Left lung (tissue), 10 donors: ENCODE measurements around the gene CPSF7. TPM values are rescaled to one million over a fixed set of nuclear protein-coding genes. Genes with fewer than 3 reads are reported as not detected.

Experiments
- ATAC-seq: fragments of 200-7000 bp; cut with Tn5 transposase; one replicate; pipeline ENCODE4 v1.9.1; 2020; ENCODE audit warnings: moderate library complexity
- DNase-seq, 4 donors: peaks; one replicate each; pipeline ENCODE4 v3.0.0-alpha.2; 2013 to 2020
- H3K27ac ChIP-seq, 2 donors: fragments of 200-600 bp; sonication (generic) in 1 of 2; one replicate each; pipeline versions ENCODE4 v1.5.0 to v1.8.0; 2020 to 2021
- H3K27me3 ChIP-seq, 2 donors: fragments of 200-600 bp; sonication (generic) in 1 of 2; one replicate each; pipeline versions ENCODE4 v1.5.0 to v1.8.0; 2020 to 2021
- H3K36me3 ChIP-seq, 2 donors: fragments of 200-600 bp; sonication (generic) in 1 of 2; one replicate each; pipeline versions ENCODE4 v1.5.0 to v1.8.0; 2020 to 2021
- H3K4me1 ChIP-seq, 2 donors: fragments of 200-600 bp; one replicate each; pipeline ENCODE4 v1.8.0; 2021
- H3K4me3 ChIP-seq, 2 donors: fragments of 200-600 bp; sonication (generic) in 1 of 2; one replicate each; pipeline versions ENCODE4 v1.5.0 to v1.8.0; 2020 to 2021; ENCODE audit warnings: mild to moderate bottlenecking in 1 of 2
- H3K9me3 ChIP-seq, 2 donors: fragments of 200-600 bp; sonication (generic) in 1 of 2; one replicate each; pipeline versions ENCODE4 v1.5.0 to v1.8.0; 2020 to 2021
- intact Hi-C, 2 donors: fragments of 100-400 bp; cut with DNase I; formaldehyde crosslinking; loops; one replicate each; pipeline versions ENCODE4 v1.11.2 to v1.14.2; 2022
- polyA plus RNA-seq, 6 donors: library from polyadenylated mRNA; unstranded; fragments of 120-200 nt; gene quantifications; one replicate each; pipeline ENCODE4 v1.2.1, GENCODE V29; 2013; ENCODE audit not compliant: insufficient read length in 6 of 6
- total RNA-seq, 2 donors: library from RNA; stranded (reverse); fragmentation: NEBNext Ultra II Directional; extraction: Animal tissue kit (Norgen Biotek cat#: 25700); gene quantifications; one replicate each; pipeline ENCODE4 v1.2.1, GENCODE V29; 2021
- TF ChIP-seq, protein P1 (sequence below), 2 donors: fragments of 200-600 bp; sonication (generic) in 1 of 2; IDR thresholded peaks; one replicate each; pipeline versions ENCODE4 v1.5.0 to v1.8.0; 2021; ENCODE audit warnings: antibody characterized with exemption in 2 of 2
- donor health status: DM: no; HTN: yes; CAD: no.
- donor health status: DM: no; HTN: no; CAD: no.

CPSF7 gene
- total and polyA plus RNA-seq, 8 donors, result 56.2 to 124 (median 112) TPM

DNA sequence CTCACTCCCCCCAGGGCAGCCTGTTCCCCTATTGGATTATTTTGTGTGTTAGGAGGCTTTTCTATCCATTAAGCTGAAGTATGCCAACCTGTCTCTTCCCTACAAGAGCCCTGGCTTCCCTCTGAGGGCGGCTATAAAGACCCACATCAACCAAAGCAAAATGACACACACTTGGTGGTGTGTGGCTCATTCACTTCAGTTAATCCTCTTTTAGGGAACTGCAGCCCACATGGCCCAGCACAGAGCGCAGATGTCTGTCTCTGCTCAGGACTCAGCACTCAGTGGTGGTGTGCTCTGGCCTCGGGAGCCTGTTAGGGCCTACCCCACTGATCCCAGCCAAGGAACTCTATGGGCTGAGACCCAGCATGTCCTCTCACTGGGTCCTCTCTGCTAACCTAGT is 46.6 kb upstream of the CPSF7 start:
- no peak overlapping the region for H3K4me3 ChIP-seq
- no peaks in the 10 kb centered on the region for H3K9me3 ChIP-seq
- no peak for ATAC-seq
- no peak overlapping the region for H3K27ac ChIP-seq
- TF ChIP-seq, protein P1, sequence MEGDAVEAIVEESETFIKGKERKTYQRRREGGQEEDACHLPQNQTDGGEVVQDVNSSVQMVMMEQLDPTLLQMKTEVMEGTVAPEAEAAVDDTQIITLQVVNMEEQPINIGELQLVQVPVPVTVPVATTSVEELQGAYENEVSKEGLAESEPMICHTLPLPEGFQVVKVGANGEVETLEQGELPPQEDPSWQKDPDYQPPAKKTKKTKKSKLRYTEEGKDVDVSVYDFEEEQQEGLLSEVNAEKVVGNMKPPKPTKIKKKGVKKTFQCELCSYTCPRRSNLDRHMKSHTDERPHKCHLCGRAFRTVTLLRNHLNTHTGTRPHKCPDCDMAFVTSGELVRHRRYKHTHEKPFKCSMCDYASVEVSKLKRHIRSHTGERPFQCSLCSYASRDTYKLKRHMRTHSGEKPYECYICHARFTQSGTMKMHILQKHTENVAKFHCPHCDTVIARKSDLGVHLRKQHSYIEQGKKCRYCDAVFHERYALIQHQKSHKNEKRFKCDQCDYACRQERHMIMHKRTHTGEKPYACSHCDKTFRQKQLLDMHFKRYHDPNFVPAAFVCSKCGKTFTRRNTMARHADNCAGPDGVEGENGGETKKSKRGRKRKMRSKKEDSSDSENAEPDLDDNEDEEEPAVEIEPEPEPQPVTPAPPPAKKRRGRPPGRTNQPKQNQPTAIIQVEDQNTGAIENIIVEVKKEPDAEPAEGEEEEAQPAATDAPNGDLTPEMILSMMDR (IDR thresholded peaks at IDR 0.05), result no peak
- H3K4me1 ChIP-seq, result peaks cover 13 to 16% of the 10 kb centered on the region in 2 donors
- DNase-seq, result no peak
- intact Hi-C loops, result loop anchor here in 1 of 2 donors (5.0 to 10.0 kb wide), 2 partner anchors 41 to 148 kb away; no protein-coding TSS in a partner anchor
- H3K36me3 ChIP-seq, result peaks cover 0 to 18% of the 10 kb centered on the region in 2 donors
- peaks cover 0 to 5% of the 10 kb centered on the region in 2 donors for H3K27me3 ChIP-seq

- DNase-seq (no peak), ATAC-seq (no peak)
- Histone ChIP-seq H3K4me3 (no peak overlapping the region), H3K9me3 (no peaks in the 10 kb centered on the region), H3K4me1 (peaks cover 13 to 16% of the 10 kb centered on the region in 2 donors), H3K27me3 (no peaks in the 10 kb centered on the region), H3K27ac (no peak overlapping the region), H3K36me3 (peaks cover 0 to 28% of the 10 kb centered on the region in 2 donors)
- TF ChIP-seq, protein P1 (IDR thresholded peaks at IDR 0.05), result no peak
- intact Hi-C loops, result loop anchor here in 1 of 2 donors (5.0 to 10.0 kb wide), 2 partner anchors 42 to 149 kb away; no protein-coding TSS in a partner anchor
Observed at GRCh38 chr11:61475433-61475832, 45.7 kb upstream of the CPSF7 start.

DNA sequence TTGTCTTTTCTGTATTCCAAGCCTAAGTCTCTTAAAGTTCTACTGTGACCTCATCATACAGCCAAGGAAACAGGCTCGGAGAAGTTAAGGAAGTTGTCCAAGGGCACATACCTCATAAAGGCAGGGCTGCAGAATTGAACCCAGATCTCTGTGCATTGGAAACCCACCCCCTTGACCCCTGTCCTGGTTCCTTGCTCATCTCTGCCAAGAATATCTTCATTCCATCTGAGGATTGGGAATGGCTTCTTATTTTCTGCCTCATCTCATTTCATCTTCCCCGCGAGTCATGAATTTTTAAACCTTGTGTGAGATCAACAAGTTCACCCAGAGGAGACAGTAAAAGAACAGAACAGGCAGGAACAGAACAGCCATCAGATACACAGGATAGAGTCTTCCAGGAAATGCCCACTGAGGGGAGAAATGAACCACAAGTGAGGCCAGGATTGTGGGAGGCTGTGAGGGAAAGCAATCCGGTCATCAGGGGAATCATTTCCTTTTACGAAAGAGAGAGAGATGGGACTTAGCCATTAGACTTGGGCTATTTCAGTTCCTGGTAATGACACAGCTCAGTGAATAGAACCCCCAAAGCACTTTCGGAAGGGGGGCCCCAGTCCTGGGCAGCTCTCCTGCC is 44.4 kb upstream of the CPSF7 start:
- intact Hi-C loops, result loop anchor here in 1 of 2 donors (10.0 kb wide), 1 partner anchor 151 kb away; no protein-coding TSS in a partner anchor
- peak; percentile 15 for ATAC-seq

DNA sequence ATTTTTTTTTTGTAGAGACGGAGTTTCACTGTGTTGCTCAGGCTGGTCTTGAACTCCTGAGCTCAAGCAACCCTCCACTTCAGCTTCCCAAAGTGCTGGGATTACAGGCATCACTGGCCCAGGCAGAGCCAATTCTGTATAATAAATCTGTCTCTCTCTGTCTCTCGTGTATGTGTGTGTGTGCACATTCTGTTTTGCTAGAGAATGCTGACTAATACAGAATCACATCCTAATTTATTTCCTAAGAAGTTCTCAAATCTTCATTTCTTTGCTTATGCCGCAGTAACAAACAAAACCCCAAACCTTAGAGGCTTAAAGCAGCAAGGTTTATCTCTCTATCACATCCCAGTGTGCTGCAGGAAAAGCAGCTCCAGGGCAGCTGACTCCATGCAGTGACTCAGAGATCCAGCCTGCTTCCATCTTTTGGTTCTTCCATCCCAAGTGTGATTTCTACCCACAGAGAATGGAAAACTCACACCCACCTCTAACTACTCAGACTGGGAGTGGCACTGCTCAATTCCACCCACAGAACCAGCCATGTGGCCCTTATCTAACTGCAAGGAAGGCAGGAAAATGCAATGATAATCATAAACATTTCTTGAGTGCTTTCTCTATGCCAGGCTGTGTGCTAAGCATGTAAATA is 43.7 kb upstream of the CPSF7 start:
- Histone ChIP-seq H3K36me3 (peaks cover 0 to 43% of the 10 kb centered on the region in 2 donors), H3K9me3 (no peaks in the 10 kb centered on the region), H3K27me3 (no peaks in the 10 kb centered on the region), H3K27ac (peak overlapping the region in 1 of 2 donors; percentile 83), H3K4me1 (peaks cover 13 to 16% of the 10 kb centered on the region in 2 donors), H3K4me3 (no peak overlapping the region)
- TF ChIP-seq, protein P1 (IDR thresholded peaks at IDR 0.05), result no peak
- peak; percentile 24 for ATAC-seq
- intact Hi-C loops, result loop anchor here in 1 of 2 donors (10.0 kb wide), 1 partner anchor 151 kb away; no protein-coding TSS in a partner anchor
- no peak for DNase-seq

More for the DNA sequence above, 44.4 kb upstream of the CPSF7 start:
- Histone ChIP-seq H3K9me3 (no peaks in the 10 kb centered on the region), H3K4me1 (peaks cover 13 to 16% of the 10 kb centered on the region in 2 donors), H3K4me3 (no peak overlapping the region), H3K27ac (no peak overlapping the region), H3K36me3 (peaks cover 0 to 39% of the 10 kb centered on the region in 2 donors), H3K27me3 (no peaks in the 10 kb centered on the region)
- TF ChIP-seq, protein P1 (IDR thresholded peaks at IDR 0.05), result no peak
- no peak for DNase-seq

GRCh38 chr11:61472868-61473267 is 43.1 kb upstream of the CPSF7 start:
- Histone ChIP-seq H3K9me3 (no peaks in the 10 kb centered on the region), H3K36me3 (peaks cover 0 to 49% of the 10 kb centered on the region in 2 donors), H3K4me1 (peaks cover 12 to 15% of the 10 kb centered on the region in 2 donors), H3K27me3 (no peaks in the 10 kb centered on the region), H3K27ac (peak overlapping the region; percentile 33 to 83), H3K4me3 (no peak overlapping the region)
- intact Hi-C loops, result loop anchor here in 1 of 2 donors (10.0 kb wide), 1 partner anchor 152 kb away; no protein-coding TSS in a partner anchor
- ATAC-seq, result peak; percentile 45
- TF ChIP-seq, protein P1 (IDR thresholded peaks at IDR 0.05), result no peak
- DNase-seq, result no peak
